Upper lobe of left lung (tissue), 6 donors: ENCODE results near the gene DKK3. TPM values are rescaled to one million over a fixed set of nuclear protein-coding genes. Genes with fewer than 3 reads are reported as not detected.
"Not testable (repeated sequence)": the region's sequence is repeated elsewhere in the genome, so short reads cannot be mapped to it uniquely, and the experiment has no call there.

Source experiments
- ATAC-seq, 2 donors: fragments of 200-7000 bp; cut with Tn5 transposase; one replicate each; pipeline ENCODE4 v1.9.1; 2022; ENCODE audit warnings: mild to moderate bottlenecking in 2 of 2, moderate library complexity in 2 of 2; ENCODE audit not compliant: low FRiP score in 2 of 2
- DNase-seq, 2 donors: peaks; one replicate each; pipeline ENCODE4 v3.0.0-alpha.2; 2019 to 2020
- H3K27ac ChIP-seq, 4 donors: fragments of 200-600 bp; sonication (generic); one replicate each; pipeline ENCODE4 v1.5.1; 2016 to 2019
- H3K27me3 ChIP-seq, 4 donors: fragments of 200-600 bp; sonication (generic); one replicate each; pipeline ENCODE4 v1.5.1; 2017 to 2019
- H3K36me3 ChIP-seq, 4 donors: fragments of 200-600 bp; sonication (generic); one replicate each; pipeline ENCODE4 v1.5.1; 2016 to 2019
- H3K4me1 ChIP-seq, 4 donors: fragments of 200-600 bp; sonication (generic); one replicate each; pipeline ENCODE4 v1.5.1; 2018 to 2019
- H3K4me3 ChIP-seq, 4 donors: fragments of 200-600 bp; sonication (generic); one replicate each; pipeline ENCODE4 v1.5.1; 2017 to 2019; ENCODE audit warnings: mild to moderate bottlenecking in 2 of 4, moderate library complexity in 1 of 4
- H3K9me3 ChIP-seq, 4 donors: fragments of 200-600 bp; sonication (generic); one replicate each; pipeline ENCODE4 v1.5.1; 2018 to 2019
- CTCF ChIP-seq, 6 experiments: fragments of 450-650 bp in 4 of 6; fragments of 200-600 bp in 2 of 6; sonication (generic) in 2 of 6; IDR thresholded peaks; one replicate each; pipeline ENCODE4 v1.5.1; 2016 to 2019; ENCODE audit warnings: antibody characterized with exemption in 6 of 6
- EP300 ChIP-seq, 4 donors: sonication (generic); formaldehyde crosslinking; IDR thresholded peaks; one replicate each; pipeline ENCODE4 v1.5.1; 2017; ENCODE audit warnings: antibody characterized with exemption in 4 of 4, control low read depth in 2 of 4
- POLR2A ChIP-seq, 4 donors: fragments of 450-650 bp; IDR thresholded peaks; one replicate each; pipeline ENCODE4 v1.5.1; 2016 to 2017; ENCODE audit warnings: antibody characterized with exemption in 4 of 4, mild to moderate bottlenecking in 2 of 4
- POLR2AphosphoS5 ChIP-seq, 2 donors: sonication (generic); formaldehyde crosslinking; IDR thresholded peaks; one replicate each; pipeline ENCODE4 v1.5.1; 2017; ENCODE audit warnings: antibody characterized with exemption in 2 of 2
- WGBS, 2 donors: methylation state at CpG; one replicate each; pipeline ENCODE4 v1.1.5; 2017 to 2018; 5-methylcytosine and 5-hydroxymethylcytosine counted together
- total RNA-seq, 6 donors: library from RNA; depleted of rRNA in 4 of 6; stranded (reverse); fragments of >200 nt in 4 of 6; gene quantifications; one replicate each; pipeline versions ENCODE4 v1.1.0 to v1.2.1, GENCODE V29; 2016 to 2021
- donor health status: DM: no; HTN: no; CAD: no; lungs with moderate emphysema.
- donor health status: DM: no; HTN: yes; CAD: no; lungs with severe emphysema.

Gene DKK3
- total RNA-seq, 6 donors from 2014 or later, result 50.3 to 162 (median 137) TPM

DNA sequence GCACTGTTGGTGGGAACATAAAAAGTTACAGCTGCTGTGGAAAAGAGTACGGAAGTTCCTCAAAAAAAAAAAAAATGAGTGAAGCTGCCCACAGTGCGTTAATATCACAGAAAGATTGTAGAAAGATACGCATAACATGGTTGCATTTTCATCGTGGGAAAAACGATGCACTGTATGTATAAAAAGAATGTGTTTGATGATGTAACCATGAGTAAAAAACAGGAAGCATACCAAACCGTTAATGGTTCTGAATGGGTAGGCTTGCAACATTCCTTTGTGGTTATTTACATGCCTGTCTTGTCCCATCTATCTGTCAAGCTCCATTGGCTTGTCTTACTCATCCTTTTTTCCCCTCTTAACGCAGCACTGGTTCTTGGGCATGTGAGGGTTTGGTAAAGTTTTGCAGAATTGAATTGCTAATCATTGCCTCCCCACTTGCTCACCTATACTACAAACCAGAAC, 33.8 kb upstream of the DKK3 start:
- 47 to 48% methylated on average over 7 of the region's 7 CpGs for WGBS, 2 donors
- no peak overlapping the region for H3K27ac ChIP-seq
- no peak for ATAC-seq
- no peaks in the 10 kb centered on the region for H3K36me3 ChIP-seq
- TF ChIP-seq POLR2AphosphoS5 (IDR thresholded peaks at IDR 0.05) (no peak), CTCF (IDR thresholded peaks at IDR 0.05) (no peak), POLR2A (IDR thresholded peaks at IDR 0.05) (no peak), EP300 (IDR thresholded peaks at IDR 0.05) (no peak)
- H3K9me3 ChIP-seq, result no peaks in the 10 kb centered on the region
- no peaks in the 10 kb centered on the region for H3K27me3 ChIP-seq
- no peak overlapping the region for H3K4me3 ChIP-seq
- no peak for DNase-seq
- H3K4me1 ChIP-seq, result peaks cover 6 to 20% (median 14%) of the 10 kb centered on the region in 4 donors

DNA sequence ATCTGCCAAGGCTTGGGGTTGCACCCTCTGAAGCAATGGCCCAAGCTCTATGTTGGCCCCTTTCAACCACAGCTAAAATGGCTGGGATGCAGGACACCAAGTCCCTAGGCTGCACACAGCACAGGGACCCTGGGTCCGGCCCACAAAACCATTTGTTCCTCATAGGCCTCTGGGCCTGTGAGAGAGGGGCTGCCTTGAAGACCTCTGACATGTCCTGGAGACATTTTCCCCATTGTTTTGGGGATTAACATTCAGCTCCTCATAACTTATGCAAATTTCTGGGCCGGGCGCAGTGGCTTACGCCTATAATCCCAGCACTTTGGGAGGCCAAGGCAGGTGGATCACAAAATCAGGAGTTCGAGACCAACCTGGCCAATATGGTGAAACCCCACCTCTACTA, 32.3 kb upstream of the DKK3 start:
- H3K9me3 ChIP-seq, DNase-seq, H3K27ac ChIP-seq, ATAC-seq, H3K27me3 ChIP-seq, H3K36me3 ChIP-seq, H3K4me3 ChIP-seq: not testable (repeated sequence)
- WGBS, 2 donors, result 94 to 96% methylated on average over 5 of the region's 5 CpGs
- peaks cover 3 to 18% (median 12%) of the 10 kb centered on the region in 4 donors for H3K4me1 ChIP-seq

DNA sequence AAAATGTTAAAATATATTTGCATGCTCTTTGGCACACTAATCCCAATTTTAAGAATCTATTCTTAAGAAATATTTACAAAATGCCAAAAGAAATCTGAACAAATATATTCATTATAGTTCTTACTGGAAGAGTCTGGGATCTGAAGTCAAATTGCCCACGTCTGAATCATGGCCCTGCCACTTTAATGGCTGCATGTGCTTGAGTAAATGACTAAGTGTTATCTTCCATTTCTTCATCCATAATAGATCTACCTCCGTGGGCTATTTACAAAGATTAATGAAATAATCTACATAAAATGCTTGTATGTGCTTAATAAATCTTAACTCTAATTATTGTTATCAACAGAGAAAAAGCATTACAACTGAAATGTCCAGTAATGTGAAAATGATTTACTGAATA, 24.5 kb upstream of the DKK3 start:
- no peak overlapping the region for H3K4me3 ChIP-seq
- no peaks in the 10 kb centered on the region for H3K4me1 ChIP-seq
- ATAC-seq (no peak), DNase-seq (no peak)
- no peaks in the 10 kb centered on the region for H3K27me3 ChIP-seq
- WGBS, 2 donors, result 84 to 87% methylated on average over 2 of the region's 2 CpGs
- H3K9me3 ChIP-seq, result no peaks in the 10 kb centered on the region
- no peak overlapping the region for H3K27ac ChIP-seq
- no peak for TF ChIP-seq EP300 (IDR thresholded peaks at IDR 0.05)
- TF ChIP-seq POLR2AphosphoS5 (IDR thresholded peaks at IDR 0.05), result no peak
- TF ChIP-seq CTCF (IDR thresholded peaks at IDR 0.05), result no peak
- TF ChIP-seq POLR2A (IDR thresholded peaks at IDR 0.05), result no peak
- H3K36me3 ChIP-seq, result no peaks in the 10 kb centered on the region

DNA sequence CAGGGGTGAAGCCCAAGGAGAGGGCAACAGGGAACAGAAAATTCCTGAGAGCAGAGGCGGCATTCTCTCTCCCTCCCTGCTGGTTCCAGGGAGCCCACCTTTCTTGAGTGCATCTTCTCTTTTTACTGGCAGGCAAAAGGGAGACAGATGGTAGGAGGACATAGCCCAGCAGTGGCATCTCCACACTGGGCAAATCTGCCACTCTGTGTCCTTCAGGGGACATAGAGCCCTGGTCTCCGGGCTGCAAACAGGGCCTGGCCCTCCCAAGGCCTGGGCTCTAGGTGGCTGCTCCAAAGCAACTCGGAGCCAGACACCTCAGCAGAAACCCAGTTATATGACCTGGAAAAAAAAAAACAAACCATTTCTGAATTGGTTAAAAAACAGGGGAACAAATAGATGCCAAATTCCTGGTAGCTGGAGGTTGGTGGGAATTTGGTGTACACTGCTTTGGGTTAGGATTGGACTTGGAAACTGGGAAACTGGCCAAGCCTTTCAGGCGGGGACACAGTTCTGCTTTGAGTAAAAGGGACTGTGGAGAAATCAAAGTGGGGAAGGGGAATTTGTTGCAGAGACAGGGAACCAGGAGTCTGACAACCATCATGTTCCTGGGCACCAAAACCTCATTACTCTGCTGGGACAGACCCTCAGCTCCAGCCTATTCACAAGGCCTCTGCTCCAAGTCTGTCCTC, 23.6 kb upstream of the DKK3 start:
- DNase-seq, result no peak
- no peak for ATAC-seq
- no peak overlapping the region for H3K27ac ChIP-seq
- 86 to 92% methylated on average over 4 of the region's 4 CpGs for WGBS, 2 donors
- H3K27me3 ChIP-seq, result no peaks in the 10 kb centered on the region
- H3K36me3 ChIP-seq, result no peaks in the 10 kb centered on the region
- TF ChIP-seq POLR2A (IDR thresholded peaks at IDR 0.05), result no peak
- H3K4me3 ChIP-seq, result no peak overlapping the region
- H3K4me1 ChIP-seq, result no peaks in the 10 kb centered on the region
- H3K9me3 ChIP-seq, result no peaks in the 10 kb centered on the region

DNA sequence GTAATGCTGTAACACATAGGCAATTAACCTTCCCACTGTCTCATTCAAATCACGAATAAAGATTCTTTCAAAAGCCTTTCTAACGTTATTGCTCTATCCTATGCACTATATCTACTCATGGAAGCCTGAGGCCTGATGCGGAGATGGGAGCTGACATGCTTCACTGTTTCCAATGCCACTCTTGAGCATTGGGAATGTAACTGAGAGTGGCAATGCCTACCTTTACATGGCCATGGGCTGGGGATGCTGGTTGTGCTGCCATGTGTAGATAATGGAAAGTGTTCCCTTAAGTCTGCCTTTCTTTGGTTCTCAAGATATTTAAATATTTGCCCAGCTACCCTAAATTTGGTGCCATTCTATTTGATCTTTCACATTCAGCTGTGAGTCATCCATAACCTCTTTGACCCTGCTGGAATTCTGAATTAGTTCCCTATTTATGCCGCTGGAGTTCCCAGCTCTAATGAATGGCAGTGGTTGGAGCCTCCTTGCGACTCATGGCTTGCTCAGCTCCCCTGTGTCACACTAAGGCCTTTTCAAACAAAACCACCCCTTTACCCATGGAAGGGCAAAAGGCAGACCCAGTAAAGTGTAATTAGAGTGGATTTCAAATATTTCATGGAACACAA, 21.4 kb upstream of the DKK3 start:
- H3K27ac ChIP-seq, result no peak overlapping the region
- no peak for TF ChIP-seq POLR2A (IDR thresholded peaks at IDR 0.05)
- no peak for TF ChIP-seq CTCF (IDR thresholded peaks at IDR 0.05)
- TF ChIP-seq POLR2AphosphoS5 (IDR thresholded peaks at IDR 0.05), result no peak
- H3K4me3 ChIP-seq, result no peak overlapping the region
- 90 to 91% methylated on average over 5 of the region's 5 CpGs for WGBS, 2 donors
- no peaks in the 10 kb centered on the region for H3K9me3 ChIP-seq
- H3K36me3 ChIP-seq, result no peaks in the 10 kb centered on the region
- no peaks in the 10 kb centered on the region for H3K4me1 ChIP-seq
- no peaks in the 10 kb centered on the region for H3K27me3 ChIP-seq
- DNase-seq (no peak), ATAC-seq (no peak)

GRCh38 chr11:12029119-12029518, 20.7 kb upstream of the DKK3 start:
- Histone ChIP-seq H3K36me3 (no peaks in the 10 kb centered on the region), H3K4me1 (no peaks in the 10 kb centered on the region), H3K27ac (no peak overlapping the region), H3K4me3 (no peak overlapping the region), H3K9me3 (no peaks in the 10 kb centered on the region), H3K27me3 (no peaks in the 10 kb centered on the region)
- ATAC-seq, result no peak
- TF ChIP-seq POLR2AphosphoS5 (IDR thresholded peaks at IDR 0.05) (no peak), POLR2A (IDR thresholded peaks at IDR 0.05) (no peak), CTCF (IDR thresholded peaks at IDR 0.05) (no peak), EP300 (IDR thresholded peaks at IDR 0.05) (no peak)
- no peak for DNase-seq
- WGBS, 2 donors, result 93 to 98% methylated on average over 2 of the region's 2 CpGs
